Measurements from ENCODE around the gene SLC37A4. TPM values are rescaled to one million over a fixed set of nuclear protein-coding genes. Genes with fewer than 3 reads are reported as not detected.
"Not testable (repeated sequence)": the region's sequence is repeated elsewhere in the genome, so short reads cannot be mapped to it uniquely, and the experiment has no call there.

The SLC37A4 gene
- total RNA-seq, 4 donors from 2014 or later, result 12.4 to 30.2 (median 16.5) TPM

- H3K27me3 ChIP-seq, result no peaks in the 10 kb centered on the region
- 47 to 57% methylated on average over 6 of the region's 6 CpGs for WGBS, 2 donors
- H3K4me1 ChIP-seq, result peaks cover 7 to 17% of the 10 kb centered on the region in 2 donors
- no peaks in the 10 kb centered on the region for H3K9me3 ChIP-seq
- no peak for TF ChIP-seq POLR2A (IDR thresholded peaks at IDR 0.05)
- TF ChIP-seq CTCF (IDR thresholded peaks at IDR 0.05), result no peak
- DNase-seq, result peak in 1 of 2 donors; percentile 23
- H3K27ac ChIP-seq, result peak overlapping the region in 2 of 3 donors; percentile 66 to 76
- H3K4me3 ChIP-seq (replicated peaks in 1 of 3), result peak overlapping the region in 2 of 3 donors; percentile 27 to 69
- H3K36me3 ChIP-seq, result peaks cover 16 to 17% of the 10 kb centered on the region in 2 donors
- intact Hi-C loops (cut with DNase I), result no loop called here
Observed at GRCh38 chr11:118998822-118999221, 31.9 kb downstream of the SLC37A4 start.

GRCh38 chr11:118998388-118998717, 32.3 kb downstream of the SLC37A4 start:
- Histone ChIP-seq H3K9me3 (no peaks in the 10 kb centered on the region), H3K27me3 (no peaks in the 10 kb centered on the region), H3K4me3 (replicated peaks in 1 of 3) (peak overlapping the region; percentile 27 to 69 (median 45)), H3K27ac (peak overlapping the region in 2 of 3 donors; percentile 66 to 76), H3K36me3 (peaks cover 16 to 17% of the 10 kb centered on the region in 2 donors), H3K4me1 (peaks cover 7 to 17% of the 10 kb centered on the region in 2 donors)
- peak; percentile 15 to 27 for DNase-seq
- intact Hi-C loops (cut with DNase I), result no loop called here
- WGBS, 2 donors, result 1 to 3% methylated on average over 6 to 7 of the region's 19 CpGs
- TF ChIP-seq CTCF (IDR thresholded peaks at IDR 0.05) (no peak), POLR2A (IDR thresholded peaks at IDR 0.05) (no peak)

DNA sequence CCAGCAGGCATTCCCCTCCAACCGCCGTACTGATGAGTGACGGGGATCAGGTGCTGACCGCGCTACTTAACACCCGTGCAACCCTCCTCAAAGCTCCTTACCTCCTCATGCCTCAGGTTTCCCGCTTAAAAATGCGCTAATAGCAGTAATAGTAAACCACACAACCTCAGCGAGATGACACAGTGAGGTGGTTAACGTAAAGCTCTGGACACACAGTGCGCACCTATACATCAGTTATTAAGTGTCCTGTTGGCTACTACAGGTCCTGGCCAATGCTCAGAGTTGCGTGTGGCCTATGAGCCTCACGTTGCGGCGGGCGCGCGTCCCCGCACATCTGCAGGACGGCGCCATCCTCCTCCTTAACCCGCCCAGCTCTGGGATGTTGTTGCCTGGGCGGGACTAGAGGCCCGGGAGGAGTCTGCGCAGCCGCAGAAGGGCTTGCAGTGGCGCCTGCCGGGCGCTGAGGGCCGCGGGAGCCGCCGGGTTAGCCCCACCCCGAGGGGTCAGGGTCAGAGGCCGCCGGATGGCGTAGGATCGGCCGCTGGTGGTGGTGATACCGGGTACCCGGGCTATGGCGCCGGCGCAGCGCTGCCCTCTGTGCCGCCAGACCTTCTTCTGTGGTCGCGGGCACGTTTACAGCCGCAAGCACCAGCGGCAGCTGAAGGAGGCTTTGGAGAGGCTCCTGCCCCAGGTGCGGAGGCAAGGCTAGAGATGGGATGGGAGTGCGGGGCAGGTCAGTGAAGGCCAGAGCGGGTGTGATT, 32.9 kb downstream of the SLC37A4 start, which contains the start of gene CENATAC:
CENATAC (plus strand) TSS at position 512 of the 761 bp plus-strand sequence; CDS start at position 572, 60 bp downstream.
- peaks cover 7 to 17% of the 10 kb centered on the region in 2 donors for H3K4me1 ChIP-seq
- H3K9me3 ChIP-seq, result no peaks in the 10 kb centered on the region
- peaks cover 11 to 16% of the 10 kb centered on the region in 2 donors for H3K36me3 ChIP-seq
- peak; percentile 95 to 96 for DNase-seq
- TF ChIP-seq POLR2A (IDR thresholded peaks at IDR 0.05) (peak in 1 of 2 donors; percentile 87), CTCF (IDR thresholded peaks at IDR 0.05) (no peak)
- no peaks in the 10 kb centered on the region for H3K27me3 ChIP-seq
- peak within 1 kb of the TSS; percentile 27 to 69 (median 45) for H3K4me3 ChIP-seq (replicated peaks in 1 of 3)
- 0 to 1% methylated on average over 7 to 14 of the region's 54 CpGs for WGBS, 2 donors
- peak within 1 kb of the TSS in 2 of 3 donors; percentile 66 to 76 for H3K27ac ChIP-seq
- intact Hi-C loops (cut with DNase I), result no loop called here

GRCh38 chr11:118996926-118997626, 33.6 kb downstream of the SLC37A4 start:
- peaks cover 7 to 17% of the 10 kb centered on the region in 2 donors for H3K4me1 ChIP-seq
- H3K36me3 ChIP-seq, result peaks cover 5 to 10% of the 10 kb centered on the region in 2 donors
- H3K9me3 ChIP-seq, result no peaks in the 10 kb centered on the region
- peak overlapping the region in 1 of 3 donors; percentile 13 for H3K27ac ChIP-seq
- DNase-seq, result no peak
- TF ChIP-seq CTCF (IDR thresholded peaks at IDR 0.05), result no peak
- no peak for TF ChIP-seq POLR2A (IDR thresholded peaks at IDR 0.05)
- intact Hi-C loops (cut with DNase I), result no loop called here
- whole genome bisulfite sequencing, 2 donors, result 31 to 40% methylated on average over 16 to 22 of the region's 22 CpGs
- H3K4me3 ChIP-seq (replicated peaks in 1 of 3), result peak overlapping the region; percentile 27 to 69 (median 45)
- no peaks in the 10 kb centered on the region for H3K27me3 ChIP-seq

GRCh38 chr11:118991486-118992038, 39.1 kb downstream of the SLC37A4 start:
- H3K27ac ChIP-seq; H3K27me3 ChIP-seq; H3K9me3 ChIP-seq; H3K4me1 ChIP-seq; H3K4me3 ChIP-seq (replicated peaks in 1 of 3); intact Hi-C loops (cut with DNase I); DNase-seq; H3K36me3 ChIP-seq: not testable (repeated sequence)
- WGBS, 2 donors, result 95 to 96% methylated on average over 18 to 37 of the region's 44 CpGs

Measured in thyroid gland (tissue), 4 donors.